Ramos (cell line): Measurements from ENCODE around the gene IMPDH1.

Experiments
- in situ Hi-C: fragments of 300-500 bp; cut with MboI; formaldehyde crosslinking; loops from one replicate; pipeline ENCODE4 v1.14.3; 2022; ENCODE audit warnings: low sequenced_read_pairs; ENCODE audit not compliant: unreplicated experiment

IMPDH1 gene

DNA sequence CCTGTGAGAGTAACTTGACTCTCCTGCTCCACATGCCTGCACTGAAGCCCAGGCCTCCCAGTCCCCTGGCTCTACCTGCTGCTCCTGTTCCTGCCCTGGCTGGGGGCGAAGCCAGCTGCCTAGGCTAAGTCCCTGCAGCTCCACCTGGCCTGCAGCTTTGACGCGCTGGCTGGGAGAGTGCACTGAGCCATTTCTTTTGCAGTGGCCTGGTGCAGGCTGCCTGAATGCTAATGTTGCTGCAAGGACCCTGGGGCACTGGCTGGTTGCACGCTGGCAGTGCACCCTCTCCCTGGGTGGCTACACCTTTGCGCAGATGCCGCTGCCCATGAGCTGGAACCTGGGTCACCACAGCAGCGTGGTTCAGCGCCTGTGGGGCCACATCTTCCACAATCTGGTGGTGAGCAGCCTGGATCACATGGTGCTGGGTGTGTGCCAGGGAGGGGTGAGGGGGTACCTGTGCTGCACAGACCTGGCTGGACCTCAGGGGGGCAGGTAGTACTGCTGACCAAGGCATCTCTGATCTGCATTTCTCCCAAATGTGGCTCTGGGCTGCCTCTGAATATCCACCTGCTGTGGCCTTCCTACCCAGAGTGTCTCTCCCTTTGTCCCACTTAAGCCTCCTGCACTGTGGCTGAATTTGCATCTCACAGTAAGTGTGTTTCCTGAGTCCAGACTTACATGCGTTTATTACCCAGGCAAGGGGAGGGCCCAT lies 20.0 kb downstream of the IMPDH1 start:
- in situ Hi-C loops: no loop called here

DNA sequence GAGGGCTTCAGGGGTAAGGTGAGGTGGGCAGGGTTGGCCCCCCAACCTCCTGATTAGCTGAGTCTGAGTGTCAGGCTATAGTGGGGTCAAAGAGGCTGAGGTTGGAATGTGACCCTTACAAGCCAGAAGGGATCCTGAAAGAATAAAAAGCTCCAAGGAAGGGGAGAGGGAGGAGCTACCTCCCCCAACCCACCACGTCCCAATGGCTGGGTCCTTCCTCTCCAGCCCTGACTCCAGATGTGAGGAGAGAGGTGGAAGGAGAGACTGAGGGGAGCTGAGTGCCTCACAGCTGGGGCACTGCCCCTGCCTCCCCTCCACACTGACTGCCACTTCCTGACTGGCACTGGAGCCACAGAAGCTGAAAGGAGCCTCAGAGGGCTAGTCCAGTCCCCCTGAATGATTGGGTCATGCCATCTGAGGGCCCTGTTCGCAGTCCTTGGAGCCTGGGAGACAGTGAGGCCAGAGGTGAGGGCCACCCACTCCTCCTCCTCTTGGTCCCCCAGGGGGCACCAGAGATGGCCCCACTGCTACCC lies 20.6 kb downstream of the IMPDH1 start:
- in situ Hi-C loops: no loop called here

DNA sequence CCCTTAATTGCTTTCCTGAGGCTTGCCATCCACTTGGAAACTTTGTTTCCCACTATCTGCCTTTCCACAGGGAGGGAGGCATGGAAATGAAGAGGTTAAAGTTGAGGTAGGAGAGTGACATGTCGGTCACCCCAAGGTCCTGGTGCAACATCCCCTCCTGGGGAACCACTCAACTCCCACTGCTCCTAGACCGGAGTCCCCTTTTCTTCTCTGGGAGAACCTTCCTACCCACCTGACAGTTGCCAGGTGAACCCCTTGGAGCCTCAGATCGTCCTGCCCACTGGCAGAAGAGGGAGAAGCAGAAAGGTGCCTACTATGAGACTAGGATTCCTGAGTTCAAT lies 21.7 kb downstream of the IMPDH1 start:
- in situ Hi-C loops: no loop called here

DNA sequence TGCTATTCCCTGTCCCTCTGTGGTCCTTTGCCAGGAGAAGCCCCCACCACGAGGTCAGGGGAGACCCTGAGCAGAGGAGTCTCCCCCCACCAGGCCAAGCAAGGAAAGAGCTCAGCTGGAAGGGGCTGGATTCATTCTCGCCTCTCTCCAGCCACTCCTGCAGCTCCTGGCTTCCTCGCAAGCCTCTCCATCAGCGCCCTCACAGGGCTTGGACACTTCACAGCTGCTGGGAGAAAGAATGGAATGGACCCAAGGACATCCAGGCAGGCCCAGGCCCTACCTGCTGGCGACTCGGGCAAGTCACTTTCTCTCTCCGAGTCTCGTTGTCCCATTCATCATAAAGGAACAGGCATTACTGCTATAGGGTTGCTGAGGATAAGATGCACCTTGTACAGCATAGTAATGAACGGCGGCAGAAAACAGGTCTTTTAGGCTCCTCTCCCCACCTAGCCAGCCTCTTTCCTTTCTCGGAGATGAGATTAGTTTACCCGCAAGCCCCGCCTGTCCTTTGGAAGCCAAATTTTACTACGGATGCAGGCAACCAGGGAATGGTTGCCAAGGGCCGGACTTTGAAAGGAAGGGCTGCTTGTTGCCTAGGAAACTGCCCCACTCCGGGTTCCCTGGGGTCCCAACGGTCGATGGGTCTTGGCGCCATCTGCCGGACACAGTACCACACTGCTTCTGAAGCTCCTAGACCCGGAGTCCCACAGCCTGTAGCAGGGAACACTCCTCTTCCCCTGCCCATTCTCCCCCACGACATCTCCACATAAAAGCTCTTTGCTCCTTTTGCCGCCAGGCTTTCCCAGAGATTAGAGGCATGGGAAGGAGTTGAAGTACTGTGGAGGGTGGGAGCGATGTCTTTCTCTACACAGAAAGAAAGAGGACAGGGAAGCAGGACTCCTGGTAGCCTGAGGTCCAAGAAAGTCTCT lies 22.3 kb downstream of the IMPDH1 start:
- in situ Hi-C loops: no loop called here

DNA sequence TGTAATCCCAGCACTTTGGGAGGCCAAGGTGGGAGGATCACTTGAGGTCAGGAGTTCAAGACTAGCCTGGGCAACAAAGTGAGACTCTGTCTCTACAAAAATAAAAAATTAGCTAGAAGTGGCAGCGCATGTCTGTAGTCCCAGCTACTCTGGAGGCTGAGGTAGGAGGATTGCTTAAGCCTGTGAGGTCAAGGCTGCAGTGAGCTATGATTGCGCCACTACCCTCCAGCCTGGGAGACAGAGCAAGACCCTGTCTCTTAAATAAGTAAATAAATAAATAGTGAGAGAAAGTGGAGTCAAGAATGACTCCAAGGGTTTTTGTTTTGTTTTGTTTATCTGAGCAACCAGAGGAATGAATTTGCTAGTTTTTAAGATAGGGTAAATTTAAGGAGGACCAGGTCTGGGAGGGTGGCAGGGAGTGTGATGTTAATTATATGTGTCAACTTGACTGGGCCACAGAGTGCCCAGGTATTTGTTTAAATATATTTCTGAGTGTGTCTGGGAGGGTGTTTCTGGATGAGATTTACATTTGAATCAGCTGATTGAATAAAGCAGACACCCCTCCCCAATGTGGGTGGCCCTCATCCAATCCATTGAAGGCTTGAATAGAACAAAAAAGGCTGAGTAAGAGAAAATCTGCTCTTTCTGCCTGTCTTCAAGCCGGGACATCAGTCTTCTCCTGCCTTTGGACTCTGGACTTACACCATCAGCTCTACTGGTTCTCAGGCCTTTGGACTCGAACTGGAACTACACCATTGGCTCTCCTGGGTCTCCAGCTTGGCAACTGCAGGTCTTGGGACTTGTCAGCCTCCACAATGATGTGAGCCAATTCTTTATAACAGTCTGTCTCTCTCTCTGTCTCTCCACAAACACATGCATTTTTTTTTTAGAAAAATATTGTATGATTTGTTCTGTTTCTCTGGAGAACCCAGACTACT lies 23.5 kb downstream of the IMPDH1 start:
- in situ Hi-C loops: no loop called here

DNA sequence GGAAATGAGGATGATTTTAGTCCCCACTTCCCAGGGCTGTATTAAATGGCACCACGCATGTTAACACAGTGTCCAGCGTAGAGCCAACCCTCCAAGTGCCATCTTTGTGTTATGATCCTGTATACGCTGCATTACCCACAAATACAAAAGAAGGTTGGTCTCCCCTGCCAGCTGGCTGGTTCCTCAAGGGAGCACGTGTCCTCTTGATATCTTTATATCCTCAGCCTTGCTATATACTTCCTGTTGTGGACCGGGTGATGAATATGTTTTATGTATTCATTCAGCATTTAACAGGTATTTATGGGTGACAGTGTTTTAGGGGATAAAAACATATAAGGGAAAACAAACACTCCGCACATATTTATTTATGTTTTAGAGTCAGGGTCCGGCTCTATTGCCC lies 25.1 kb downstream of the IMPDH1 start:
- in situ Hi-C loops: no loop called here

DNA sequence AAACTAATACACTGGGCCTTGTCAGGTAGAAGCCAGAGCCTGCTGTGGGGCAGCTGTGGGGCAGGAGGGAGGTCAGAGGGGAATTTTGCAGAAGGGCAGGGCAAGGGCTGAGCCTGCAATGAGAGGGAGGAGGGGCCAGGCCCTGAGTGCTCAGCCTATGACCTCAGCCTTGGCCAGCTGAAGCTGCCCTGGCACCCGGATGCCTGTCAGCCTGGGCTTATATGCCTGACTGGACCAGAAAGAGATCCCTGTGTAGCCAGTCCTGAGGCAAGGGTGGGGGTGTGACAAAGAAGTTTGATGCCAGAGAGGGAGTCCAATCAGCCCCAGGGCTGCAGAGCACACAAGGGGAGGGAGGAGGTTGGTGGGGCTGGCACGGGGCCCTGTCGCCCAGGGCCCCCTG lies 26.0 kb downstream of the IMPDH1 start:
- in situ Hi-C loops: no loop called here

DNA sequence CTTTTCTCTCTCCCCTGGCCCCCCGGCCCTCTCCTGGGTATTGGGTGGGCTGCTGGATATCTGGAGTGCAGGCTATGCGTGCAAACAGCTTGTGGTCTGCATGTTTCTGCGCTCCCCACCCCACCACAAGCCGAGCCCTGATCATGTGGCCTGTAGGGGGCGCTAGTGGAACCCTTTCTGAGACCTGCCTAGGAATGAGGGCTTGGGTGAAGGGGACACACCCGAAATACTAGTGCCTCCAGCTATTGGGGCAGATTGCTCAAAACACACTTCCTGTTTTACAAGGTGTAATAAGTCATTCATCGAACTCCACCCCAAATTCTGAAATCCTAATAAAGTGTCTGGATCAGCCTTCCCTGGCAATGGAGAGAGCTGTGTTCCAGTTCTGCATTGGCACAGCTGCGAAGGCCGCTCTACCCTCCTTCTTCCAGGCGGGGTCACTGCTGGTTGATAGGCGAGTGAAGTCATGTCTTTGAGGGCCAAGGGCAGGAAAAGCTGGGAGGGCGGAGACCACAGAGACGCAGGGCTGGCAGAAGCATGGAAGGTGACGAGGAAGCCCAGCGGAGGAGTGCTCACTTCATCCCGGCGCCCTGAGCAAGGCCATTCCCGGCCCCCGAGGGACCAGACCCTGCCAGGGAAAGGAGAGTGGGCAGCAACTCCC lies 28.5 kb downstream of the IMPDH1 start:
- in situ Hi-C loops: no loop called here

DNA sequence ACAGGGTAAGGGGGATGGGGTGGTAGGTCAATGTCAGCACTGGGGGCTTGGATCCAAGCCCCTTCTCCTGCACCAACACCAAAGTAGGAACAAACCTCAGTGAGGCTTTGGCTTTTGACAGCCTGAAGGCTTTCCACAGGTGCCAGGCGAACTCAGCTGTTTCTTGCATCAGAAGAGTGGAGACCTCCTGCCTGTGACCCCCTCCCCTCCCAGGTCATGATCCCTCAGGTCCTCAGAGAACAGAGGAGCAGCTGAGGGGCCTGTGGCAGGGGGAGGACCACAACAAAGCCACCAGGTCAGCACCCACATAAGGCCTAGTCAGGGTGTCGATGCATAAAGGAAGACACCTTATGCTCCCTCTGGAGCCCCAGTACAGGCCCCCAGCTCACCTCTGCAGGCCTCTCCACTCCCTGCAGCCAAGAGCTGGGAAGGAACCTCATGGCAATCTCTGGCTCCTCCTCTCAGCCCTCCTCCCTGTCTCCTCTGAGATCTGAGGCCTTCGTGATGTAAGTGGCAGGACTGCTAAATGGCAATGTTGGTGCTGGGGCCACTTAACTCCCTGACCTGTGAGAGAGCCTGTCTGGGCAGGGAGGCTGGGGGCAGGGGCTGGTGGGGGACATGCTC lies 29.2 kb downstream of the IMPDH1 start:
- in situ Hi-C loops: no loop called here

DNA sequence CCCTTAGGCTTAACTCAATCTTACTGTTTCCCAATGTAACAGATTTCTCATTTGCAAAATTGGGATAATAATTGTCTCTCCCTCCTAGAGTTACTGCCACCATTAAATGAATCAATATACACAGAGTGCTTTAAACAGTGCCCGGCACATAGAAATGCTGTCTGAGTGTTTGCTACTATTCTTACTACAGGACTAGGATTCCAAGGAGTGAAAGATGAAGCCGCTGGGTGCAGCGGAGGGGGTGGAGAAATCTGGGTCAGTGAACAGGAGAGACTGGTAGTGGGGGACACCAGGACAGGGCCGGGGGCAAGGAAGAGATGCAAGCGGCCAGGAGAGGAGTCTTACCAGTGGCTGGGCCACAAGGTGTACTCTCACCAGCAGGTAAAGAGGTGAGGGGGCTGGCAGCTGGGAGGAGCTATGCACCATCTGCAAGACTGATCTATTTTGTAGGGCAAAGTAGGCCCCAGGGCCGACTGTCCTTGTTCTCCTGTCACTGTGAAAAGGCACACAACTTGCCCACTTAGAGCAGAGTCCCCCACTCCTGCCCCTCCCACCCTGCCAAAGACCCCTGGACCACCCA lies 29.8 kb downstream of the IMPDH1 start:
- in situ Hi-C loops: no loop called here

DNA sequence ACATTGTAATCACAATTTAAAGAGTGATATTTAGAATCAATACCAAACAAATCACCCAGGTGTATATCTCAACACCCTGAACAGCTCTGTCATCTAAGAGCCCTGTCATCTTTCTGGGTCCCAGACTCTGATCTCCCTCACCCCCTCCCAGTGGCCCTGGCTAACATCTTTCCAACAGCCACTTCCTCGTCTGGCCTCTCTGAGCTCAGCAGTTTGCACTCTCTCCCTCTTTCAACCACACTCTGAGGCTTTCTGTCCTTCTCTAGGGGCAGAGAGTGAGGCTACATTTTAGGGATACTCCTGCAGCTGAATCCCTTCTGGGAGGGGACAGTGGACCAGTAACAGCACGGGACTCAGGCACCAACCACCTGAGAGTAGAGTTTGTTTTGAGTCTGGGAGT lies 31.1 kb downstream of the IMPDH1 start:
- in situ Hi-C loops: no loop called here

DNA sequence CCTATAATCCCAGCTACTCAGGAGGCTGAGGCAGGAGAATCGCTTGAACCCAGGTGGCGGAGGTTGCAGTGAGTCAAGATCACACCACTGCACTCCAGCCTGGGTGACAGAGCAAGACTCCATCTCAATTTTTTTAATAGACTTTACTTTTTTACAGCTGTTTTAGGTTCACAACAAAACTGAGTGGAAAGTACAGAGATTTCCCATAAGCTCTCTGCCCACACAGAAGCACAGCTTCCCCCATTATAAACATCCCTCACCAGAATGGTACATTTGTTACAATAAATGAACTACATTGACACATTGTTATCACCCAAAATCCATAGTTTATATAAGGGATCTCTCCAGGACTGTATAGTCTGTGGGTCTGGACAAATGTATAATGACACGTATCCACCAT lies 33.7 kb downstream of the IMPDH1 start:
- in situ Hi-C loops: no loop called here

DNA sequence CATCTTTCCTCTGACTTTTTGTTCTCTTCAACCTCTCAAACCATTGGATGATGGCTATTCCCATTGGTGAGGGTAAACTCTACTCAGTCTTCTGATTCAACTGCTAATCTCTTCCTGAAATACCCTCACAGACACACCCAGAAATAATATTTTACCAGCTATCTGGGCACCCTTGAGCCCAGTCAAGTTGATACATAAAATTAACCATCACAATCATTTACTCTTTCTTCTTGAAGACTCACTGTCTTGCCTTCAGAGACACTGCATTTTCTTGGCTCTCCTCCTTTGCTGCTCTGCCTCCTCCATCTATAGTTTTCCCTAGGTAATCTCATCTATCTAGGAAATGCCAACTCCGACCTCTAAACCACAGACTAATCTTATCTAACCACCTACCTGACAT lies 35.7 kb downstream of the IMPDH1 start:
- in situ Hi-C loops: no loop called here

DNA sequence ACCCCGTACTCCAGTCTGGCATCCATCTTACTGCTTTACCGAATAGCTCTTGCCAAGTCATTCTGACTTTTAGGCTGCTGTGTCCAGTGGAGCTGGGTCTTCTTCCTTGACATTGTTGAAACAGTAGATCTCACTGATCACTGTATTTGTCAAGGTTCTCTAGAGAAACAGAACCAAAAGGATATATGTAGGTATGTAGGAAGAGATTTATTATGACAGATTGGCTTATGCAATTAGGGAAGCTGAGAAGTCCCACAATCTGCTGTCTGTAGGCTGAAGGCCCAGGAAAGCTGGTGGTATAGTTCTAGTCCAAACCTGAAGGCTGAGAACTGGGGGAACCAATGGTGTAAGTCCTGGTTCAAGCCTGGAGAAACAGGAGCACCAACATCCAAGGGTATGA lies 36.2 kb downstream of the IMPDH1 start:
- in situ Hi-C loops: no loop called here

DNA sequence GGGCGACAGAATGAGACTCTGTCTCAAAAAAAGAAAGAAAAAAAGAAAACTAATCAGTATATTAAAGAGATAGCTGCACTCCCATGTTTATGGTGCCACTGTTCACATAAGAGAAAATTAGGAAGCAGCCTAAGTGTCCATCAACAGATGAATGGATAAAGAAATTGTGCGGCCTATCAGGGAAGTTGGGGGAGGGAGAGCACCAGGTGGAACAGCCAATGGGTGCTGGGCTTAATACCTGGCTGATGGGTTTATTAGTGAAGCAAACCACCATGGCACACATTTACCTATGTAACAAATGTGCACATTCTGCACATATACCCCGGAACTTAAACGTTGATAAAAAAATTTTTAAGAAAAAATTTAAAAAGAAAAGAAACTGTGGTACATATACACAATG lies 39.3 kb downstream of the IMPDH1 start:
- in situ Hi-C loops: no loop called here

DNA sequence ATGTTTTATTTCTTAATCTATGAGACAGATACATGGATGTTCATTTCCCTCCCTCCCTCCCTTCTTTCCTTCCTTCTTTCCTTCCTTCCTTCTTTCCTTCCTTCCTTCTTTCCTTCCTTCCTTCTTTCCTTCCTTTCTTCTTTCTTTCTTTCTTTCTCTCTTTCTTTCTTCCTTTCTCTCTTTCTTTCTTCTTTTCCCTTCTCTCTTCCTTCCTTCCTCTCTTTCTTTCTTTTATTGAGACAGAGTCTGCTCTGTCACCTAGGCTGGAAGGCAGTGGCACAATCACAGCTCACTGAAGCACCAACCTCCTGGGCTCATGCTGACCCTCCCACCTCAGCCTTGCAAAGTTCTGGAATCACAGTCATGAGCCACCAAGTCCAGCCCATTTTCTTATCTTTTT lies 42.8 kb downstream of the IMPDH1 start:
- in situ Hi-C loops: no loop called here

DNA sequence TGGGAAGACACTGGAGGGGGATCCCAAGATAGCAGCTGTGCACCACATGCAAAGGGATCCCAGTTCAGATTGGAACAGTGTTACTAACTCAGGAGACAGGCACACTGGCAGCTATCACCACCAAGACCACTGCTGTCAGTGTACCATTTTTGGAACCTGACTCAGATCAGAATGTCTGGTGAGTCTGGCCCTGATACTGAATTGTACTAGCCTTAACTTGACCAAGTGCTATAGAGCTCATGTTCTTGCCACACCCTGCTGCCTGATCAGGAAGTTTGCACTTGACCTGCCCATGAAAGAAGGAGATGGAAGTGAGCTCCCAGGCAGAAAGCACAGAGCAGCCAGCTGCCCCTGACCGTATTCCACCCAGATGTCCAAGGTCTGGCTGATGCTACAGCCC lies 43.5 kb downstream of the IMPDH1 start:
- in situ Hi-C loops: no loop called here

DNA sequence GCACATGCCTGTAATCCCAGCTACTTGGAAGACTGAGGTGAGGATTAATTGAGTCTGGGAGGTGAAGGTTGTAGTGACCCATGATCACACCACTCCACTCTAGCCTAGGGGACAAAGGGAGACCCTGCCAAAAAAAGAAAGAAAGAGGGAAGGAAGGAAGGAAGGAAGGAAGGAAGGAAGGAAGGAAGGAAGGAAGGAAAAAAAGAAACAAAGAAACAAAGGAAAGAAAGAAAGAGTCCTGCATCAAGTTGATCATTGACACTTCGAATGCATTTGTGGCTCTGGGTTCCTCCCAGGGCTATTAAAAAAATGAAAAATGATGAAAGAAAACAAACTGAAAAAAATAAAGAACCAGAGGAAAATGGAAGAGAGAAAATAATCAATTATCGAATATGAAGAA lies 44.4 kb downstream of the IMPDH1 start:
- in situ Hi-C loops: no loop called here

DNA sequence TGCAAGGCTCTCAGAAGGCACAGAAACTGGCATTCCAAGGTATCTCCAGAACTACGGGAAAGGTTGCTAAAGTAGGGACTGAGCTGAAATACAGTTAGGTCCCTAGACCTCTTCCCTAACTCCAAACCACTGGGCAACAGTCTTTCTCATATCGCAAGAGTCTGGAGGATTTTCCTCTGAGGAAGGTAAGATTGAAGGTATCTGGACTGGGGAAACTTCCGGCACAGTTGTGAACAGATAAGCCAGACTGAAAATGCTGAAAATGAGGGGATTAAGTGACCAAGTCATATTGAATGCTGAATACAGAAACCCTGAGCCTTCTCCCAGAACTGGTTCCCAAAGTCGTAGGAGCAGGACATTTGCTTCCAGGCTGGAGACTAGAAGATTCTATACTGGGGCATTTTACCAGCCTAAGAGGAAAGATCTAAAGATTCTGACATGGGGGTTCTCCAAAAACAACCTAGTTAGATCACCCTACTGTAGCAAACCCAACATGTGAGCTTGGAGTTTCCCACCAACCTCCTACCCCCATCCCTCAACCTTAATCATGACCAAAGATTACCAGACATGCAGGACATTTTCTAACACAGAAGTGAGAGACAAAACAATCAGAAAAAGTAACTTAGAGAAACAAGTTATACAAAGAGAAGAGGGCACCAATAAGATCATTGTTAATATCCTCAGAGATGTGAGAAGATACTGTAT lies 45.5 kb downstream of the IMPDH1 start:
- in situ Hi-C loops: no loop called here
